Measurements from ENCODE around the gene ARL6. TPM values are rescaled to one million over a fixed set of nuclear protein-coding genes. Genes with fewer than 3 reads are reported as not detected.

Gene ARL6
- total RNA-seq, 1 donor from 2014 or later: 15.7 TPM

- TF ChIP-seq POLR2AphosphoS5 (IDR thresholded peaks at IDR 0.05; ENCODE audit: insufficient read depth in 1 of 2, low read depth in 1 of 2): no peak
- TF ChIP-seq CTCF (IDR thresholded peaks at IDR 0.05): no peak
- TF ChIP-seq POLR2A (IDR thresholded peaks at IDR 0.05): no peak
- Histone ChIP-seq H3K9me3 (no peaks in the 10 kb centered on the region), H3K4me1 (no peaks in the 10 kb centered on the region), H3K27me3 (no peaks in the 10 kb centered on the region), H3K4me3 (no peak overlapping the region), H3K36me3 (no peaks in the 10 kb centered on the region), H3K27ac (no peak overlapping the region)
- no peak for DNase-seq (ENCODE audit: extremely low spot score in 2 of 2)
- intact Hi-C loops (cut with DNase I): no loop called here
Measured at GRCh38 chr3:97736928-97737327, 27.6 kb upstream of the ARL6 start.

- Histone ChIP-seq H3K27me3 (no peaks in the 10 kb centered on the region), H3K36me3 (no peaks in the 10 kb centered on the region), H3K4me1 (no peaks in the 10 kb centered on the region), H3K27ac (no peak overlapping the region), H3K4me3 (no peak overlapping the region), H3K9me3 (no peaks in the 10 kb centered on the region)
- DNase-seq (ENCODE audit: extremely low spot score in 2 of 2): no peak
- intact Hi-C loops (cut with DNase I): no loop called here
- TF ChIP-seq CTCF (IDR thresholded peaks at IDR 0.05): no peak
- TF ChIP-seq POLR2A (IDR thresholded peaks at IDR 0.05): no peak
- TF ChIP-seq POLR2AphosphoS5 (IDR thresholded peaks at IDR 0.05; ENCODE audit: insufficient read depth in 1 of 2, low read depth in 1 of 2): no peak
Measured at GRCh38 chr3:97738761-97739160, 25.8 kb upstream of the ARL6 start.

GRCh38 chr3:97742036-97742435 lies 22.5 kb upstream of the ARL6 start:
- no peaks in the 10 kb centered on the region for H3K27me3 ChIP-seq
- no peak for TF ChIP-seq POLR2A (IDR thresholded peaks at IDR 0.05)
- no peak for TF ChIP-seq POLR2AphosphoS5 (IDR thresholded peaks at IDR 0.05; ENCODE audit: insufficient read depth in 1 of 2, low read depth in 1 of 2)
- no peak for TF ChIP-seq CTCF (IDR thresholded peaks at IDR 0.05)
- H3K4me1 ChIP-seq: no peaks in the 10 kb centered on the region
- H3K36me3 ChIP-seq: no peaks in the 10 kb centered on the region
- no peaks in the 10 kb centered on the region for H3K9me3 ChIP-seq
- no peak overlapping the region for H3K4me3 ChIP-seq
- H3K27ac ChIP-seq: no peak overlapping the region
- DNase-seq (ENCODE audit: extremely low spot score in 2 of 2): no peak
- intact Hi-C loops (cut with DNase I): no loop called here

GRCh38 chr3:97744289-97744688 lies 20.3 kb upstream of the ARL6 start:
- H3K9me3 ChIP-seq: no peaks in the 10 kb centered on the region
- no peak for DNase-seq (ENCODE audit: extremely low spot score in 2 of 2)
- no peaks in the 10 kb centered on the region for H3K4me1 ChIP-seq
- H3K36me3 ChIP-seq: no peaks in the 10 kb centered on the region
- H3K4me3 ChIP-seq: no peak overlapping the region
- H3K27me3 ChIP-seq: no peaks in the 10 kb centered on the region
- intact Hi-C loops (cut with DNase I): no loop called here
- no peak overlapping the region for H3K27ac ChIP-seq
- TF ChIP-seq POLR2A (IDR thresholded peaks at IDR 0.05): no peak

- Histone ChIP-seq H3K27ac (peak overlapping the region; percentile 74), H3K36me3 (no peaks in the 10 kb centered on the region), H3K9me3 (no peaks in the 10 kb centered on the region), H3K27me3 (no peaks in the 10 kb centered on the region), H3K4me1 (peaks cover 15% of the 10 kb centered on the region), H3K4me3 (peak overlapping the region; percentile 57 to 71)
- no peak for DNase-seq (ENCODE audit: extremely low spot score in 2 of 2)
- intact Hi-C loops (cut with DNase I): no loop called here
- TF ChIP-seq POLR2AphosphoS5 (IDR thresholded peaks at IDR 0.05; ENCODE audit: insufficient read depth in 1 of 2, low read depth in 1 of 2) (no peak), POLR2A (IDR thresholded peaks at IDR 0.05) (no peak), CTCF (IDR thresholded peaks at IDR 0.05) (no peak)
Measured at GRCh38 chr3:97763586-97764406, 762 bp upstream of the ARL6 start.

All from vagina (tissue), 2 donors.